Measurements from ENCODE around the gene HAND2. TPM values are rescaled to one million over a fixed set of nuclear protein-coding genes. Genes with fewer than 3 reads are reported as not detected.

HAND2 gene
- total and polyA plus RNA-seq, 2 of the 8 experiments (the other 6 are each of a cell fraction or from before 2014, with no cell fraction given) = 0.05 TPM; not detected in 1

- no peak overlapping the region for H3K56ac ChIP-seq (replicated peaks; ENCODE audit: insufficient read length, low read depth, low read length)
- 0 out of 2 replicates have a peak overlapping the region, but pooled peaks have one; percentile 12 for H2BK12ac ChIP-seq (ENCODE audit: low read depth, low read length)
- WGBS, 2 experiments (ENCODE audit: extremely low coverage in 1 of 2, insufficient coverage in 1 of 2, insufficient read length in 1 of 2, insufficient replicate concordance in 2 of 2, low coverage in 1 of 2, low lambda C conversion rate in 2 of 2, missing lambda C conversion rate in 1 of 2) = 3% methylated on average over 58 of the region's 75 CpGs; no CpG with 5 or more reads in 1 of the 2 experiments
- H2AFZ ChIP-seq (ENCODE audit: low read length) = no peak overlapping the region
- H4K20me1 ChIP-seq (replicated peaks in 1 of 2; ENCODE audit: control insufficient read depth in 1 of 2, insufficient read depth in 2 of 2, low read length in 2 of 2) = peaks cover 14 to 36% of the 10 kb centered on the region in 2 experiments
- H4K8ac ChIP-seq (ENCODE audit: extremely low read depth, insufficient read depth, low read length) = no peak overlapping the region
- peak overlapping the region; percentile 63; the same call in 1 of the 2 replicates for H2BK15ac ChIP-seq (ENCODE audit: low read length)
- no peak overlapping the region for H3K14ac ChIP-seq (ENCODE audit: insufficient read length)
- TF ChIP-seq SUZ12 (IDR thresholded peaks at IDR 0.05; ENCODE audit: low read length) = peak; percentile 94
- TF ChIP-seq, protein P1, sequence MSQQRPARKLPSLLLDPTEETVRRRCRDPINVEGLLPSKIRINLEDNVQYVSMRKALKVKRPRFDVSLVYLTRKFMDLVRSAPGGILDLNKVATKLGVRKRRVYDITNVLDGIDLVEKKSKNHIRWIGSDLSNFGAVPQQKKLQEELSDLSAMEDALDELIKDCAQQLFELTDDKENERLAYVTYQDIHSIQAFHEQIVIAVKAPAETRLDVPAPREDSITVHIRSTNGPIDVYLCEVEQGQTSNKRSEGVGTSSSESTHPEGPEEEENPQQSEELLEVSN (IDR thresholded peaks at IDR 0.05) = peak; percentile 2; the same call in 1 of the 2 replicates
- TF ChIP-seq EZH2 (IDR thresholded peaks at IDR 0.05; ENCODE audit: low read depth, low read length, severe bottlenecking) = peak; percentile 83
- peak; percentile 65; the same call in 1 of the 2 replicates for TF ChIP-seq CBX8 (IDR thresholded peaks at IDR 0.05; ENCODE audit: borderline replicate concordance, low read depth, low read length)
- TF ChIP-seq BRCA1 (IDR thresholded peaks at IDR 0.05; ENCODE audit: low read depth, low read length) = no peak
- TF ChIP-seq CTBP2 (IDR thresholded peaks at IDR 0.05; ENCODE audit: borderline replicate concordance, insufficient read depth, insufficient read length, low read length) = peak; percentile 67
- TF ChIP-seq KDM4A (IDR thresholded peaks at IDR 0.05; ENCODE audit: low read depth, low read length, severe bottlenecking) = peak; percentile 43
- no peak for TF ChIP-seq NRF1 (IDR thresholded peaks at IDR 0.05; ENCODE audit: low read depth, low read length)
- no peak overlapping the region for H3K27ac ChIP-seq (ENCODE audit: low read depth, low read length)
- H3K23ac ChIP-seq (ENCODE audit: insufficient read length) = no peak overlapping the region
- no peak overlapping the region for H3K18ac ChIP-seq (ENCODE audit: extremely low read depth, low read length)
- DNase-seq (ENCODE audit: low read depth in 1 of 2, low spot score in 2 of 2) (peak in 1 of 2 experiments; percentile 80), FAIRE-seq (no peak)
- no peak overlapping the region for H3K4ac ChIP-seq (replicated peaks; ENCODE audit: insufficient read length, low read depth, low read length)
- H4K5ac ChIP-seq (ENCODE audit: insufficient read length, low read depth, low read length) = no peak overlapping the region
- peak overlapping the region in 3 of 4 experiments; percentile 13 to 50 (median 29); a peak in 6 of 8 replicates for H3K4me3 ChIP-seq (ENCODE audit: extremely low read depth in 1 of 4, insufficient read depth in 2 of 4, low read depth in 3 of 4, low read length in 4 of 4)
- H3K23me2 ChIP-seq (ENCODE audit: low read depth, low read length) = no peaks in the 10 kb centered on the region; the same call in 1 of the 2 replicates
- CTCF ChIA-PET (ENCODE audit: partially characterized antibody) = interaction anchor here (1.2 to 1.9 kb wide), 7 partner anchors 11 to 34 kb away, joined by 3 to 15 read pairs (median 8); no protein-coding TSS in a partner anchor
- POLR2A ChIA-PET (ENCODE audit: partially characterized antibody) = no interaction called here
- H3K9ac ChIP-seq (replicated peaks in 1 of 4; ENCODE audit: extremely low read depth in 1 of 4, low read depth in 3 of 4, low read length in 3 of 4) = no peak overlapping the region
- no peaks in the 10 kb centered on the region for H3K79me2 ChIP-seq (ENCODE audit: control insufficient read depth in 1 of 2, insufficient read depth in 2 of 2, low read length in 2 of 2)
- no peak overlapping the region for H2BK120ac ChIP-seq (replicated peaks; ENCODE audit: low read depth, low read length)
- H2AK5ac ChIP-seq (ENCODE audit: low read depth, low read length) = no peak overlapping the region
- H3K4me2 ChIP-seq (ENCODE audit: insufficient read depth in 1 of 2, low read depth in 2 of 2, low read length in 2 of 2) = peak overlapping the region; percentile 64 to 73
- H3K9me3 ChIP-seq (ENCODE audit: insufficient read depth in 2 of 2, low read depth in 1 of 2, low read length in 1 of 2) = no peaks in the 10 kb centered on the region
- H2BK5ac ChIP-seq (ENCODE audit: low read depth, low read length) = no peak overlapping the region
- H4K91ac ChIP-seq (replicated peaks; ENCODE audit: insufficient read length, low read length) = no peak overlapping the region
- no peaks in the 10 kb centered on the region for H3K79me1 ChIP-seq (ENCODE audit: low read depth, low read length)
- no peak overlapping the region for H2BK20ac ChIP-seq (ENCODE audit: low read length)
- peaks cover 97 to 99% (median 98%) of the 10 kb centered on the region in 4 experiments for H3K27me3 ChIP-seq (replicated peaks in 1 of 4; ENCODE audit: control insufficient read depth in 3 of 4, extremely low read depth in 1 of 4, insufficient read depth in 3 of 4, low read length in 3 of 4)
- peaks cover 0 to 35% (median 16%) of the 10 kb centered on the region in 4 experiments; a peak in 6 of 7 replicates for H3K4me1 ChIP-seq (replicated peaks in 1 of 4; ENCODE audit: control insufficient read depth in 3 of 4, insufficient read depth in 4 of 4, low read length in 3 of 4)
- peaks cover 0 to 8% (median 0%) of the 10 kb centered on the region in 4 experiments; a peak in 1 of 8 replicates for H3K36me3 ChIP-seq (ENCODE audit: control insufficient read depth in 2 of 4, insufficient read depth in 4 of 4, low read length in 3 of 4)
These were observed 1.4 kb downstream of the HAND2 start for GRCh38 chr4:173528378-173529321.
